Endothelial cell of umbilical vein (primary cell): ENCODE results near the gene MYO1E.

ENCODE experiments used
- CTCF ChIP-seq, 2 donors: IDR thresholded peaks; 1 replicate in 1 of 2; 2 replicates in 1 of 2; pipeline ENCODE4 v1.5.1; 2011; ENCODE audit warnings: low read length in 2 of 2, mild to moderate bottlenecking in 2 of 2, moderate library complexity in 2 of 2, control low read depth in 1 of 2, inconsistent platforms in 1 of 2, low read depth in 1 of 2; ENCODE audit not compliant: insufficient read depth in 1 of 2; ENCODE audit errors: extremely low read depth in 1 of 2
- EZH2 ChIP-seq: IDR thresholded peaks from 2 replicates; pipeline ENCODE4 v1.6.1; 2012; ENCODE audit warnings: borderline replicate concordance, low read depth, mild to moderate bottlenecking, moderate library complexity, low read length, inconsistent platforms; ENCODE audit not compliant: severe bottlenecking
- FOS ChIP-seq: IDR thresholded peaks from 2 replicates; pipeline ENCODE4 v1.6.1; 2011; ENCODE audit warnings: mild to moderate bottlenecking, low read length, moderate library complexity, borderline replicate concordance; ENCODE audit not compliant: insufficient read depth
- JUN ChIP-seq: IDR thresholded peaks from 2 replicates; pipeline ENCODE4 v1.6.1; 2011; ENCODE audit warnings: borderline replicate concordance, low read depth; ENCODE audit not compliant: insufficient read length, insufficient read depth
- MAX ChIP-seq: IDR thresholded peaks from 2 replicates; pipeline ENCODE4 v1.6.1; 2011; ENCODE audit not compliant: insufficient read depth, insufficient read length
- POLR2A ChIP-seq: IDR thresholded peaks from 2 replicates; pipeline ENCODE4 v1.6.1; 2012; ENCODE audit warnings: low read depth, mild to moderate bottlenecking, control low read depth, low read length
- POLR2AphosphoS5 ChIP-seq: IDR thresholded peaks from 2 replicates; pipeline ENCODE4 v1.6.1; 2012; ENCODE audit warnings: low read depth, mild to moderate bottlenecking, control low read depth, low read length, moderate library complexity; ENCODE audit not compliant: insufficient read depth

DNA sequence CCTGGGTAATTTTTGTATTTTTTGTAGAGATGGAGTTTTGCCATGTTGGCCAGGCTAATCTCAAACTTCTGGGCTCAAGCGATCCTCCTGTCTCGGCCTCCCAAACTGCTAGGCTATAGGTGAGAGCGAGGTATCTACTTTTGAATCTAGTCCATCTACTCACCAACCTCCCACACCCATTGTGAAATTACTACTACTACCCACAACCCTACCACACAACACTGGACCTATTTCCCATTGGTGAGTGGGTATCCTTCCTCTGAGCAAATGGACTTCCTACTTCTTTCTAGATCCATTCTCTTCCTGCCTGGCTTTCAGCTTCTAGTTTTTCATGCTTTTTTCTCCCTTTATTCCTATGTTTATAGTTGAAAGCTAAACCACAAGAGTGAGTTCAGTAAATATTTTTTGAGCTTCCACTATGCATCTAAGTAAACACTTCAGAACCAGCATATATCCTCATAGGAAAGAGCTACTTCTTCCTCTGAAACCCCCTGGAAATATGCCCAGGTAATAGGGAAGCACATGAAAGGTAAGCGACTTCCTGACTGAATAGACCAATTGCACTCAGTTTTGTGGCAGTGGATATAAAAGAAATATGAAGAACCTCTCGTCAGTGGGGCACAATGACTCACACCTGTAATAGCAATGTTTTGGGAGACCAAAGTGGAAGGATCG is 39.1 kb downstream of the MYO1E start:
- TF ChIP-seq CTCF (IDR thresholded peaks at IDR 0.05; ENCODE audit: extremely low read depth in 1 of 2, insufficient read depth in 1 of 2, low read depth in 1 of 2, low read length in 2 of 2) (no peak), POLR2AphosphoS5 (no peak), FOS (no peak), MAX (no peak), EZH2 (no peak), JUN (no peak), POLR2A (no peak)
